GM21786 (cell line): Measurements from ENCODE around the gene RAB27B.
"Not testable (repeated sequence)": the region's sequence is repeated elsewhere in the genome, so short reads cannot be mapped to it uniquely, and the experiment has no call there.

Source experiments
- ATAC-seq: cut with Tn5 transposase; IDR thresholded peaks from one replicate; pipeline ENCODE4 v1.9.1; 2021; ENCODE audit not compliant: unreplicated experiment

Gene RAB27B

GRCh38 chr18:54813977-54814565 lies 14.2 kb upstream of the RAB27B start:
- ATAC-seq: no peak

- no peak for ATAC-seq
These were observed 13.2 kb upstream of the RAB27B start for GRCh38 chr18:54815086-54815485.

GRCh38 chr18:54820785-54821275 lies 7.4 kb upstream of the RAB27B start:
- ATAC-seq: not testable (repeated sequence)

- ATAC-seq: no peak
These were observed 5.1 kb upstream of the RAB27B start for GRCh38 chr18:54822872-54823845.

- ATAC-seq: no peak
These were observed 3.5 kb upstream of the RAB27B start for GRCh38 chr18:54824761-54825160.

- ATAC-seq: no peak
These were observed 2.5 kb upstream of the RAB27B start for GRCh38 chr18:54825601-54826344.

- ATAC-seq: no peak
These were observed 709 bp downstream of the RAB27B start for GRCh38 chr18:54828986-54829385.

- no peak for ATAC-seq
These were observed 1.6 kb downstream of the RAB27B start for GRCh38 chr18:54829856-54830255.

- no peak for ATAC-seq
These were observed 2.0 kb downstream of the RAB27B start for GRCh38 chr18:54830260-54830659.

- no peak for ATAC-seq
These were observed 2.6 kb downstream of the RAB27B start for GRCh38 chr18:54830866-54831265.

GRCh38 chr18:54835944-54836343 lies 7.7 kb downstream of the RAB27B start:
- no peak for ATAC-seq

- no peak for ATAC-seq
These were observed 15.0 kb downstream of the RAB27B start for GRCh38 chr18:54843314-54843713.

GRCh38 chr18:54845787-54846186 lies 17.5 kb downstream of the RAB27B start:
- ATAC-seq: no peak

GRCh38 chr18:54848121-54848520 lies 19.8 kb downstream of the RAB27B start:
- no peak for ATAC-seq

GRCh38 chr18:54849683-54850082 lies 21.4 kb downstream of the RAB27B start:
- no peak for ATAC-seq

- no peak for ATAC-seq
These were observed 22.3 kb downstream of the RAB27B start for GRCh38 chr18:54850598-54850997.

- ATAC-seq: no peak
These were observed 24.8 kb downstream of the RAB27B start for GRCh38 chr18:54852780-54853675.

GRCh38 chr18:54855050-54855449 lies 26.8 kb downstream of the RAB27B start:
- not testable (repeated sequence) for ATAC-seq

- ATAC-seq: no peak
These were observed 27.9 kb downstream of the RAB27B start for GRCh38 chr18:54856105-54856646.

- no peak for ATAC-seq
These were observed 29.2 kb downstream of the RAB27B start for GRCh38 chr18:54857499-54857898.
